GM19193 (cell line): ENCODE measurements around the gene GNAO1.

Experiments used
- POLR2A ChIP-seq: IDR thresholded peaks from 4 replicates; pipeline ENCODE4 v1.6.1; 2011; ENCODE audit not compliant: insufficient read depth, insufficient read length; ENCODE audit errors: extremely low read depth

GNAO1 gene

GRCh38 chr16:56191156-56191815, at the start of gene GNAO1:
Gene GNAO1 (plus strand): TSS chr16:56191489. CDS start chr16:56192236, 747 bp downstream.
- TF ChIP-seq POLR2A: no peak

GRCh38 chr16:56143666-56144065, 47.6 kb upstream of the GNAO1 start:
- no peak for TF ChIP-seq POLR2A

- no peak for TF ChIP-seq POLR2A
Observed at GRCh38 chr16:56145369-56145768, 45.9 kb upstream of the GNAO1 start.

DNA sequence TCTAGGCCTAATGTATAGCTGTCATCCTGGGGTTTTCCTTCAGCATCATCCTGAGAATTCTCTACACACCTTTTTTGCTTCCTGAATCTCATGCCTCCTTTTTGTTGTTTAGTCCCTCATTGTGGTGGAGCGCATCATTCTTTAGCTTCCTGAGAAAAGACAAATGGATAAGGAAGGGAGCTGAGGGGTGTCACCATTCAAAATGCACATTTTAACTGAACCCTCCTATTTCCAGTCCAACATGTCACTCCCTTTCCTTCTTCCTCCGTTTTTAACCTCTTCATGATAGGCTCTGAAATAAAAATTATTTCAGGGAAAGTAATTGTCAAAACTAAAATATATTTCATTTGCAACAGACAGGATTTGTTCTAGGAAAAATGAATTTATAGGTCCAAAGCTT, 39.7 kb upstream of the GNAO1 start:
- TF ChIP-seq POLR2A: no peak

DNA sequence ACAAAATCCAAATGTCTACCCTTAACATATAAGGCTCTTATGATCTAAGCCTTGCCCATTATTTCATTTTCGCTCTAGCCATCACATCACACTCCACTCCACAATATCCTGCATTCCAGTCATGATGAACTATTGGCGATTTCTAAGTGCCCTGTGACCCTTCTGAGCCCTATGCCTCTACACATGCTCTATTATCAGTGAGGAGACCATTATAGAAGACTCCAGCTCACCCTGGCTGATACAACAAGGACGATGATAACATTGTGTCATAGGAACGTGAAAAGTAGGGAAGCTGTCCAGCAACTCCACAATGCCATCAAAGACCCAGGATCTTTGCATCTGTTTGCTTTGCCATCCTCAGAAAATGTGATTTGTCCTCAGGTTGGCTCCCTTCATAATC, 29.6 kb upstream of the GNAO1 start:
- no peak for TF ChIP-seq POLR2A

DNA sequence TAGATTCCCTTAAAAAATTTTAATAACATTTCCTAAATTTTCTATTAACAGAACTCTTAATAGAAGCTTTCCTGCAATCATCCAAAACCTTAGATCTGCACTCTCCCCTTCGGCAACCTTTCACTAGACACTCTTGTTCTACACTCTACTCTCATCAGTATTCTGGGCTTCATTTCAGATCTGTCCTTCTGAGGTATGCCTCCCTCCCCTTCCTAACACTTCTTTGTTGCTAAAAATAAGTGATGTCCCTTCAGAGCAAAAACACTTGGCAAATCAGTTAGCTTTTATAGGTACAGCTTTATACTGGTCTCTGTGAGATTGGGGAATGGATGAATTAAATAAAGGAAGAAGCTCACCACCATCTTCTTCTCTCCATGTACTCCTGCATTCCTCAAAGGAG, 28.2 kb upstream of the GNAO1 start:
- no peak for TF ChIP-seq POLR2A

- no peak for TF ChIP-seq POLR2A
Observed at GRCh38 chr16:56163938-56164337, 27.4 kb upstream of the GNAO1 start.

- TF ChIP-seq POLR2A: no peak
Observed at GRCh38 chr16:56164636-56165035, 26.7 kb upstream of the GNAO1 start.

DNA sequence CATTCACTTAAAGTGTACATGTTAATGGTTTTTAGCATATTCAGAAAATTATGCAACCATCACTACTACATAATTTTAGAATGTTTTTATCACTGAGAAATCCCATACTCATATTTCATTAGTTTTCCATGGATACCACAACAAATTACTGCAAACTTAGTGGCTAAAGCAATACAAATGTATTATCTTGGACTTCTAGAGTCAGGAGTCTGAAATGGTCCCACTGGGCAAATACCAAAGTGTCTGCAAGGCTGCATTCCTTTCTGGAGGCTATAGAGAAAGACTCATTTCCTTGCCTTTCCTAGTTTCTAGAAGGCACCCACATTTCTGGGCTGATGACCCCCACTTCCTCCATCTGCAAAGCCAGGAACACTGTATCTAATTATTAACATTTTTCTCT, 16.9 kb upstream of the GNAO1 start:
- TF ChIP-seq POLR2A: no peak

- TF ChIP-seq POLR2A: no peak
Observed at GRCh38 chr16:56181401-56181800, 9.9 kb upstream of the GNAO1 start.

DNA sequence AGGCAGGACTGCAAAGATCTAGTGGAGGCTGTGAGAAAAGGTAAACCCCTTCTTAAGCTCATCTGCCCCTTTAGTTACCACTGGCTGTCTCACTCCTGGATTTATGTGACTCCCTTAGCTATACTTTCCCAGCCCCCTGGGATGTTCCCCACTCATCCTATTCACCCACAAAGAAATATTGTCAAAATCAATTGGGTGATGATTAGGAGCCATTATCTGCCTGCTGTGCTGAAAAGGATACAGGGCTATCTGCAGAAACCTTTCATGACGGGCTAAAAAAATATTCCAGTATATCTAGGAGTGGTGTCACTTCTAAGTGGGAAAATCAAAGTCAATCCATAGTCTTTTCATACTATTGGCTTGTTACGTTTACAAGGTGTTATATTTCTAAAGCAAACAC, 8.0 kb upstream of the GNAO1 start:
- TF ChIP-seq POLR2A: no peak

DNA sequence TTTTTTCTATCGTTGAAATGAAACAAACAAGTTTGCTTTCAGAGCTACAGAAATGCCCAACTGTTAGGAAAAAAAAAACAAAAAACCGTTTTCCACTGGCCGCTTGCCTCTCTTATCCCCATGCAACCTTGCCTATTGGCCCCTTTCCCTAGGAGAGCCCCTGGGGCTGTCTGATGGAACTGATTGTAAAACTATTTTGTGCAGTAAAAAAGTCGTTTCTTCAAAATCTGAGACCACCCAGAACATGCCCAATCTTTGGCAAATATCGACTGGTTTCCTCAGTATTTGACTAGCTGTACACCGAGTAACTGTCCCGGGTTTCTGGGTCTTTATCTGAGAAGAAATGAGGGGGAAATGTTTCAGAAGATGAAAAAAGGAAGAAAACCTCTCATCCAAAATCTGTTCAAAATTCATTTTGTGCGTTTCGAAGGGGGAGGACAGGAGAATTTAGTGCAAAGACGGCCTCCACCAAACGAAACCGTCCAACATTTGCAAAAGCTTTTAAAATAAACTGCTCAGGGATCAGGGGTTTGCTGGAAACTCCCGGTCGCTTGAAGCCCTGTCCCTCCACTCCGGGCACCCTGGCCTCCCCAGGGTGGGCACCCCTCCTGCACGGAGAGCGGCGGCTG, 1.1 kb upstream of the GNAO1 start:
- TF ChIP-seq POLR2A: no peak

GRCh38 chr16:56190677-56191155, 573 bp upstream of the GNAO1 start:
- no peak for TF ChIP-seq POLR2A

- TF ChIP-seq POLR2A: no peak
Observed at GRCh38 chr16:56191835-56192634, 746 bp downstream of the GNAO1 start.

DNA sequence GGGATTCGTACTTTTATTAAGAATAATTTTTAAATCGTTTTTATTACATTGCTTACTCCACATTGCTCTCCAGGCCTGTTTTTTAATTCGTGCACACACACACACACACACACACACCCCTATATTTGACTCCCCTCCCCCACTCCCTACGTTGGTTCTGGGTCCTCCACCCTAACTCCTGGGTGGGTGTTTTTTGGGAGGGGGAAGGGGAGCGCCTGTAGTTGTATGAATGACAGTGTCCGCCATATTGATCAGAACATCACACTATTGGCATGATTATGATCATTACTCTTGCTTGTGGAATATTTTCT, 1.3 kb downstream of the GNAO1 start:
- no peak for TF ChIP-seq POLR2A
